NCI-H82 (cell line): ENCODE data around the gene CMIP.
A peak's percentile ranks its signal among the peaks of the same experiment; 100 is the strongest.

ENCODE experiments used
- DNase-seq: peaks from one replicate; lab custom pipeline; 2025; lab: John Stamatoyannopoulos, UW

Gene CMIP

GRCh38 chr16:81624760-81625543, 180.3 kb downstream of the CMIP start:
- DNase-seq, result peak; percentile 15

- no peak for DNase-seq
These were observed 181.0 kb downstream of the CMIP start for GRCh38 chr16:81625544-81626153.

DNA sequence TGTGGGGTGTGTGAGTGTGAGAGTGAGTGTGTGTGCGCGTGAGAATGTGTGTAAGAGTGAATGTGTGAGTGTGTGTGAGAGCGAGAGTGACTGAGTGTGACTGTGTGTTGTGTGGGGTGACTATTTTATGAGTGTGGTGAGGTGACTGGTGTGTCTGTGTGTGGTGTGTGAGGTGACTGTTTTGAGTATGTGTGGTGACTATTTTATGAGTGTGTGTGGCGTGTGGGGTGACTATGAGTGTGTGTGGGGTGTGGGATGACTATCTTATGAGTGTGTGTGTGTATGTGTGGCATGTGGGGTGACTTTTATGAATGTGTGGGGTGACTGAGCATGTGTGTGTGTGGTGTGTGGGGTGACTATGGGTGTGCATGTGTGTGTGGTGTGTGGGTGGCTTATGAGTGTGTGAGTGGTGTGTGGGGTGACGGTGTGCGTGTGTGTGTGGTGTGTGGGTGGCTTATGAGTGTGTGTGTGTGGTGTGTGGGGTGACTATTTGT, 181.6 kb downstream of the CMIP start:
- DNase-seq, result no peak

DNA sequence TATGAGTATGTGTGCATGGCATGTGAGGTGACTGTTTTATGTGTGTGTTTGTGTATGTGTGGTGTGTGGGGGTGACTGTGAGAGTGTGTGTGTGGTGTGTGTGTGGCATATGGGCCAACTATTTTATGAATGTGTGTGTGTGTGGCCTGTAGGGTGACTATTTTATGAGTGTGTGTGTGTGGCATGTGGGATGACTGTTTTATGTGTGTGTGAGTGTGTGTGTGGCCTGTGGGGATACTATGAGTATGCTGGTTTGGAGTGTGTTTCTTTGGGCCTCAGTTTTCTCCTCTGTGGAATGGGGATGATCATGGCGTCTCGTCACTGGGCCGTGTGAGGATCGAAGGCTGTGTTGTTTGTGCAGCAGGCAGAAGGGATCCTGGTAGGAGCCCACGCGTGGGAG, 182.4 kb downstream of the CMIP start:
- DNase-seq, result no peak

GRCh38 chr16:81627729-81628244, 183.2 kb downstream of the CMIP start:
- DNase-seq, result no peak

DNA sequence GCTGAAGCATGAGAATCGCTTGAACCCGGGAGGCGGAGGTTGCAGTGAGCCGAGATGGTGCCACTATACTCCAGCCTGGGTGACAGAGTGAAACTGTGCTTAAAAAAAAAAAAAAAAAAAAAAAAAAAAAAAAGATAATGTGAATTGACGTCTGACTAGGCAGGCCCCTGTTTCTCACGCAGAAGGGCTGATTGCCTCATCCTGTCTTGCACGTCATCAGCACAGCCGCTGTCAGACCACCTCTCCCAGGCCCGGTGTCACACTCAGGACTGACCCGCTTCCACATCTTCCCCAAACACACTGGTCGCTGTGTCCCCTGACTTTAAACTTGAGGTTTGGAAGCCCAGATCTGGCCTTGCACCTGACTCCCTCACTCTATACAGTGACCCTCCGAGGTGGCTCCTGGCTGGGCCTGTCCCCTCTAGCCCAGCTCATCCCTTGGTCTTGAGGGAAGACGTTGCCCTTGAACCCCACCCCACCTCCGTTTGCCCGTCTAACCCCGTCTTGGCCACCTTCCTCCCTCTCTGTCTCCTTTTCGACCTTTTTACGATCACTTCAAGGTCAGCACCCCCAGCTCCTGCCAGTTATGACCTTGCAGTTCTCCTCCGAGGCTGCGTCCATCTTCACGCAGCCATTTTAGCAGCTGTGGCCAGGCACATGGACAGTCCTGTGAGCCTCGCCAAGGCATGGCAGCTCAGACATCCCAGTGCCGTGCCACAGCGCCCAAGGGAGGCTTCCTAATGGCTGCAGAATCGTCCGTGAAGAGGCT, 184.6 kb downstream of the CMIP start:
- no peak for DNase-seq

DNA sequence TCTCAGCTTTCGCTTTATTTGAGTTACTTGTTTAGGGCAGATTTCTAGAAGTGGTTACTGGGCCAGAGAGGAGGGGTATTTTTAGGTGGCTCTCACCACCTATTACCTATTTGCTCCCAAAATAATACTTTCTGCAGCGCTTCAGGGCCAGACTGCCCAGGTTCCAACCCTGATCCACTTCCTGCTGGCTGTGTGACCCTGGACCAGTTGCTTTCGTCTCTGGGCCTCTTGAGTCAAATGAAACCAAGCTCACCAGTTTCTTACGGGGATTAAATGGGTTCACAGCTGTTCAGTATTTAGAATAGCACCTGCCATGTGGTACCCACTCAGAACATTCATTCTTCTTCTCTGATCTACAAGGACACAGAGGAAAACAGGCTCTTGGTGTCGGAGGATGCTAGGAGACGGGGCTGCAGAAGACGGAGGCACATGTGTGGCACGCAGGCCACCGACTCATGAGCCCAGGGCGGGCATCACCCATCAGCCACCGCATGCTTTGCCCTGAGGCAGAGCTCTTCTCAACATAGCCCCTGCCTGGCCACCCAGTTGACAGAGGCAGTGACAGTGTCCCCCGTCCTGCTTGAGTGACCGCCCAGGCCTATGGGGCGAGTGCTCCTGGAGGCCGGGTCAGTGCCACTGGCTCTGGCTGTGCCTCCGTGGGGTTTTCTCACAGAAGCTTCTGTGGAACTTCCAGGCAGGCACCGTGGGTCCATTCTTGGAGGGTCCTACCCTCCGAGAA, 185.5 kb downstream of the CMIP start:
- DNase-seq, result peak; percentile 62

DNA sequence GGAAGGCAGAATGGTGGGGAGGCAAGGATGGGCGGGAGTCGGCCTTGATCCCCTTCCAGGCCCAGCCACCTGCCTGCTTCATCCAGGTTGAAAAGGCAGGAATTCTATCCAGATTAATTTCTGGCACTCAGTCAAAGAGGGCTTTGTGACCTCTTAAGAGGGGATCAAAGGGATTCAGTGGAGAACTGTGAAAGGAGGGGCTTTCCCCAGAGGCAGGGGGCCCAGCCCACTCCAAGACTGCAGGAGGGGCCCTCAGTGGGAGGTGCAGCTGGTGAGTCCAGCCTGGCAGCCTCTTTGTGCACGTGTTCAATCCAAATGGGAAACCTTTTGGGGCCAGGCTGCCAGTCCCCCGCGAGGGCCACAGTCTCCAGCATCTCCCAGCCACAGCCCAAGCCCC, 186.0 kb downstream of the CMIP start:
- DNase-seq, result peak; percentile 98

GRCh38 chr16:81632392-81633146, 188.0 kb downstream of the CMIP start:
- no peak for DNase-seq

DNA sequence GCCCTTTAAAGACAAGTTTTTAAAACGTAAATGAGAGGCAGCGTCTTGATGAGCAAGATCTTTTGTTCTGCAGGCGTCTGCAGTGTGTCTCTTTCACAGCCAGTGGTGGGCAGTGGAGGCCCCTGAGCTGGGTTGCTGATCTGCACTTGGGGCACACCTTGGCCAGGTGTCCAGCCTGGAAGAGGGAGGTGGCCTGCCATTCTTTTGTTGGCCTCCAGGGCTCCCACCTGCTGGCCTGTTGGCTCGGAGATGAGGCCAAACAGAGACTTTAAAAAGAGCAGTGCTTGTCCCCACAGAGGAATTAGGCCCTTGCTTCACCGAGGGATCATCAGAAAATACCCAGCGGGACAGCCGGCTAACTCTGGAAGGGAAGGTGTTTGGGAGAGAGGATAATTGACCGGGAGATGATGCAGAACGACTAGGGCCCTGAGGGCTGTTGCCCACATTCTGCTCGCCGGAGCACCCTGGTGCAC, 188.6 kb downstream of the CMIP start:
- DNase-seq, result no peak

GRCh38 chr16:81633680-81634379, 189.2 kb downstream of the CMIP start:
- no peak for DNase-seq

- DNase-seq, result no peak
These were observed 189.9 kb downstream of the CMIP start for GRCh38 chr16:81634380-81635062.

DNA sequence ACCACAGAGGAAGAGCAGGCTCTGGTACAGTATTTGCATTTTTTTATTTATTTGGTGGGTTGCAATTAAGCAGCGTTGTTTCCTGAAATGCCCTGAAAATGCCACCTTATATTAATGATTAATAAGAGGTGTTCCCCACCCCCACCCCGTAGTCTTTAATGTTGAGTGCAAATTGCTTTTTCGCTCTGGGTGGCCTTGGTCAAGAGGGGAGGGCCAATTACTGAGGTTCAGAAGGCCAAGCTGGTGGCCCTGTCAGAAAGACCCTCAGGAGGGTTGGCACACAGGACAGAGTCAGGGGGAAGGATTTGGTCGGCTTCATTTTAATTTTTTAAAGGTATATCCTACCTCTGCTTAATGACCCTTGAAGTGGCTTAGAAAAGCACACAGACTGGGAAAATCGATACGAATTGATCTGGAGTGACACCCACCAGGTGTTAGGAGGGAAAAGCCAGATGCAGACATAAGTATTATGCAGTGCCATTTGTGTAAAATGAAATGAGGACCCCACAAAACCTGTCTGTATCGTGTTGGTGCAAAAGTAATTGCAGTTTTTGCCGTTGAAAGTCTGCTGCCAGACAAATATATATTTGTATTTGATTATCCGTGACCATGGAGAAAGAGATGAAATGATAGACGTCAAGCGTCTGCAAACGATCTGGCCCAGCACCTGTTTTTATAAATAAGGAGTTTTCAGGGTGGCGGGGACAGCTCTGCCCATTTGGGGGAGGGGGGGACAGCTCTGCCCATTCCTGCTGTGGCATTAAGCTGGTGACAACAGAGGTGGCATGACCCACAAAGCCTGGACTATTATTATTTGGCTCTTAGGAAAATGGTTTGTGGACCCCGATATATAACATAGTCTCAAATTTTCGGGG, 190.7 kb downstream of the CMIP start:
- DNase-seq, result peak; percentile 9

- peak; percentile 49 for DNase-seq
These were observed 191.8 kb downstream of the CMIP start for GRCh38 chr16:81636298-81636993.

GRCh38 chr16:81637336-81638235, 193.0 kb downstream of the CMIP start:
- peak; percentile 14 for DNase-seq

DNA sequence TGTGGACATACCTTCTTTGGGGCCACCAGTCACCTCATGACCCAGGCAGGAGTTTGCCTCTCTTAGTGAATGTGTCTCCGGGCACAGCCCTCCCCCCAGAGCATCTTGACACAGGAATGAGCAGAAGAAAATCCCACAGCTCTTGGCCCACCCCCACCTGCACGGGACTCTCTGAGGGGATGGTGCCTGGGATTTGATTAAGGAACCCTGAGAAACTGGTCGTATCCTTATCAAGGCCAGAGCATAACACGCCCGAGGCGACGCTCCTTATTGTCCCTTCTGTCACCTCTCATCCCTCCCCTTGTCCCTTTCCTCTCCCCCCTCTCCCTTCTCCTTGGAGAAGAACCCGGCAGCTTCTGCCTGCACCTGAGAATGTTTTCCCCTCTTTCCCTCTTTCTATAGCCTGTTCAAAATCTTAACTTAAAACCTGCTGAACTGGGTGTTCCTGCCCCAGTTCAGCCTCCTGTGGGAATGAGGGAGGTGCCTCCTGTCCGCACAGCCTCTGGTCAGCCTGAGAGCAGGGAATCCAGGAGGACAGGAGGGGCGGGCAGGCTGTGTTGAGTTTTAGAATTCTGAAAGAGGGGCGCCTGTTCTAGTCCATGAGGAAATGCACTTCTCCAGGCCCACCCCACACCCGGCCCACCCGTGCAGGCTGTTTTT, 193.8 kb downstream of the CMIP start:
- DNase-seq, result no peak
